NCI-H2081 (cell line): ENCODE results near the gene GJB4.
"Not testable (repeated sequence)": the region's sequence is repeated elsewhere in the genome, so short reads cannot be mapped to it uniquely, and the experiment has no call there.

Source experiments
- DNase-seq, 2 experiments: peaks; one replicate each; lab custom pipeline; 2025; lab: John Stamatoyannopoulos, UW

The GJB4 gene

GRCh38 chr1:34746785-34747637 lies 12.5 kb upstream of the GJB4 start:
- DNase-seq = no peak

- DNase-seq = no peak
Measured at GRCh38 chr1:34747638-34747941, 11.9 kb upstream of the GJB4 start.

- DNase-seq = no peak
Measured at GRCh38 chr1:34749992-34750391, 9.5 kb upstream of the GJB4 start.

- DNase-seq = no peak
Measured at GRCh38 chr1:34750610-34751009, 8.9 kb upstream of the GJB4 start.

GRCh38 chr1:34753163-34753562 lies 6.4 kb upstream of the GJB4 start:
- DNase-seq = no peak

GRCh38 chr1:34754964-34755637 lies 4.4 kb upstream of the GJB4 start, which contains the start of gene GJB5:
TSS of gene GJB5 (plus strand) at chr1:34755047. CDS start at chr1:34757331, 2,284 bp downstream.
- DNase-seq = no peak

- DNase-seq = no peak
Measured at GRCh38 chr1:34755961-34756360, 3.6 kb upstream of the GJB4 start.

- DNase-seq = no peak
Measured at GRCh38 chr1:34757386-34757785, 2.2 kb upstream of the GJB4 start.

GRCh38 chr1:34758751-34759150 lies 789 bp upstream of the GJB4 start:
- no peak for DNase-seq

GRCh38 chr1:34761176-34761761 lies 1.7 kb downstream of the GJB4 start:
- DNase-seq = no peak

GRCh38 chr1:34761776-34762307 lies 2.3 kb downstream of the GJB4 start:
- DNase-seq = no peak

GRCh38 chr1:34762474-34763141 lies 3.1 kb downstream of the GJB4 start:
- no peak for DNase-seq

GRCh38 chr1:34763142-34763781 lies 3.7 kb downstream of the GJB4 start:
- no peak for DNase-seq

- DNase-seq = no peak
Measured at GRCh38 chr1:34768856-34769255, 9.3 kb downstream of the GJB4 start.

- DNase-seq = no peak
Measured at GRCh38 chr1:34770891-34771504, 11.5 kb downstream of the GJB4 start.

- no peak for DNase-seq
Measured at GRCh38 chr1:34771573-34772371, 12.2 kb downstream of the GJB4 start.

- not testable (repeated sequence) for DNase-seq
Measured at GRCh38 chr1:34773114-34773513, 13.6 kb downstream of the GJB4 start.

GRCh38 chr1:34774957-34775356 lies 15.4 kb downstream of the GJB4 start:
- no peak for DNase-seq

GRCh38 chr1:34776911-34777310 lies 17.4 kb downstream of the GJB4 start:
- no peak for DNase-seq

- no peak for DNase-seq
Measured at GRCh38 chr1:34777519-34778321, 18.2 kb downstream of the GJB4 start.
